Heart left ventricle (tissue), 13 donors: ENCODE measurements around the gene SH3RF3.
"Not testable (repeated sequence)": the region's sequence is repeated elsewhere in the genome, so short reads cannot be mapped to it uniquely, and the experiment has no call there.

ENCODE experiments used
- CTCF ChIP-seq, 12 donors: fragments of 200-600 bp; sonication (generic) in 4 of 12; IDR thresholded peaks; one replicate each; pipeline versions ENCODE4 v1.5.0 to v1.8.0; 2018 to 2022; ENCODE audit warnings: antibody characterized with exemption in 12 of 12, mild to moderate bottlenecking in 5 of 12
- POLR2A ChIP-seq, 2 donors: fragments of 450-650 bp; IDR thresholded peaks; one replicate each; pipeline ENCODE4 v1.6.1; 2017; ENCODE audit warnings: antibody characterized with exemption in 2 of 2, mild to moderate bottlenecking in 2 of 2, moderate library complexity in 2 of 2
- donor health status: ischemic (EF 13 %, LVEDD 7.1; RV severe dilation, severe dysfunction).
- donor health status: DM: no; HTN: yes; CAD: no.
- donor health status: DM: no; HTN: no; CAD: no.
- donor health status: ischemic (EF 25% LVEDD 6.9; RV normal size, moderate dysfunction).
- donor health status: ischemic (EF 25% LVEDD 5.7; RV mildly dilated, moderate dysfunction).
- donor health status: ischemic (EF 35%, LVEDD 5.7; RV mildly dilated, moderate dysfunction).
- donor health status: nonischemic (EF 11% LVEDD 7.7; RV severe dilation, severe dysfunction).
- donor health status: DM: yes; HTN: yes; CAD: no.
- donor health status: PGD.
- donor health status: ischemic (EF 29% LVEDD 5.4; RV normal size, mild dysfunction).
- donor health status: nonischemic (EF 23%, LVEDD 6.1; RV moderate dilation, normal function).

GRCh38 chr2:109224341-109224740 is 95.3 kb downstream of the SH3RF3 start:
- not testable (repeated sequence) for TF ChIP-seq CTCF, POLR2A (IDR thresholded peaks at IDR 0.05)
